Measurements from ENCODE around the gene NEDD1.

Gene NEDD1

GRCh38 chr12:96986883-96987523 is 79.9 kb downstream of the NEDD1 start:
- H3K79me2 ChIP-seq (ENCODE audit: insufficient read depth, low read length): no peaks in the 10 kb centered on the region
- H2AFZ ChIP-seq (ENCODE audit: low read depth, low read length, severe bottlenecking): no peak overlapping the region
- H3K27ac ChIP-seq (ENCODE audit: low read depth, low read length): no peak overlapping the region
- no peaks in the 10 kb centered on the region for H4K20me1 ChIP-seq (ENCODE audit: low read depth, low read length)
- no peaks in the 10 kb centered on the region for H3F3A ChIP-seq (ENCODE audit: insufficient read depth)
- TF ChIP-seq CTCF (IDR thresholded peaks at IDR 0.05; ENCODE audit: insufficient read depth, low read length, poor library complexity, severe bottlenecking): peak; percentile 37
- TF ChIP-seq EZH2phosphoT487 (conservative IDR thresholded peaks at IDR 0.05; ENCODE audit: low read length): no peak
- H3K9ac ChIP-seq (ENCODE audit: low read length): no peak overlapping the region
- H3K36me3 ChIP-seq (ENCODE audit: low read length): no peaks in the 10 kb centered on the region
- H3K4me2 ChIP-seq (ENCODE audit: low read depth, low read length, poor library complexity, severe bottlenecking): no peak overlapping the region
- no peak overlapping the region for H3K4me3 ChIP-seq (ENCODE audit: insufficient read depth, low read length, poor library complexity, severe bottlenecking)
- H3K27me3 ChIP-seq (ENCODE audit: low read length): no peaks in the 10 kb centered on the region
- H3K9me2 ChIP-seq (replicated peaks; ENCODE audit: insufficient read depth, low read length): no peaks in the 10 kb centered on the region
- no peaks in the 10 kb centered on the region for H3K9me3 ChIP-seq (ENCODE audit: insufficient read depth, low read length)

GRCh38 chr12:96988919-96989318 is 81.9 kb downstream of the NEDD1 start:
- no peaks in the 10 kb centered on the region for H3K79me2 ChIP-seq (ENCODE audit: insufficient read depth, low read length)
- H3K4me3 ChIP-seq (ENCODE audit: insufficient read depth, low read length, poor library complexity, severe bottlenecking): no peak overlapping the region
- no peaks in the 10 kb centered on the region for H3K36me3 ChIP-seq (ENCODE audit: low read length)
- no peaks in the 10 kb centered on the region for H3K9me2 ChIP-seq (replicated peaks; ENCODE audit: insufficient read depth, low read length)
- no peak overlapping the region for H2AFZ ChIP-seq (ENCODE audit: low read depth, low read length, severe bottlenecking)
- H3K27ac ChIP-seq (ENCODE audit: low read depth, low read length): no peak overlapping the region
- H3K9me3 ChIP-seq (ENCODE audit: insufficient read depth, low read length): no peaks in the 10 kb centered on the region
- H3K4me2 ChIP-seq (ENCODE audit: low read depth, low read length, poor library complexity, severe bottlenecking): no peak overlapping the region
- no peaks in the 10 kb centered on the region for H4K20me1 ChIP-seq (ENCODE audit: low read depth, low read length)
- H3F3A ChIP-seq (ENCODE audit: insufficient read depth): no peaks in the 10 kb centered on the region
- no peak for TF ChIP-seq CTCF (IDR thresholded peaks at IDR 0.05; ENCODE audit: insufficient read depth, low read length, poor library complexity, severe bottlenecking)
- TF ChIP-seq EZH2phosphoT487 (conservative IDR thresholded peaks at IDR 0.05; ENCODE audit: low read length): no peak
- H3K9ac ChIP-seq (ENCODE audit: low read length): no peak overlapping the region
- H3K27me3 ChIP-seq (ENCODE audit: low read length): no peaks in the 10 kb centered on the region

GRCh38 chr12:96989916-96990315 is 82.9 kb downstream of the NEDD1 start:
- Histone ChIP-seq H3K9ac (ENCODE audit: low read length) (no peak overlapping the region), H2AFZ (ENCODE audit: low read depth, low read length, severe bottlenecking) (no peak overlapping the region)
- TF ChIP-seq EZH2phosphoT487 (conservative IDR thresholded peaks at IDR 0.05; ENCODE audit: low read length): no peak
- peak; percentile 17 for TF ChIP-seq CTCF (IDR thresholded peaks at IDR 0.05; ENCODE audit: insufficient read depth, low read length, poor library complexity, severe bottlenecking)

More at GRCh38 chr12:96989916-96990315, 82.9 kb downstream of the NEDD1 start:
- Histone ChIP-seq H3K27me3 (ENCODE audit: low read length) (no peaks in the 10 kb centered on the region), H3F3A (ENCODE audit: insufficient read depth) (no peaks in the 10 kb centered on the region), H3K4me2 (ENCODE audit: low read depth, low read length, poor library complexity, severe bottlenecking) (no peak overlapping the region), H3K9me2 (replicated peaks; ENCODE audit: insufficient read depth, low read length) (no peaks in the 10 kb centered on the region), H3K27ac (ENCODE audit: low read depth, low read length) (no peak overlapping the region), H3K9me3 (ENCODE audit: insufficient read depth, low read length) (no peaks in the 10 kb centered on the region), H3K4me3 (ENCODE audit: insufficient read depth, low read length, poor library complexity, severe bottlenecking) (no peak overlapping the region), H4K20me1 (ENCODE audit: low read depth, low read length) (no peaks in the 10 kb centered on the region), H3K79me2 (ENCODE audit: insufficient read depth, low read length) (no peaks in the 10 kb centered on the region), H3K36me3 (ENCODE audit: low read length) (no peaks in the 10 kb centered on the region)
